ENCODE data around the gene SF3B2. TPM values are rescaled to one million over a fixed set of nuclear protein-coding genes. Genes with fewer than 3 reads are reported as not detected.

Gene SF3B2
- total RNA-seq, 2 experiments from 2014 or later = 185 to 260 TPM

GRCh38 chr11:66003291-66003690 is 48.9 kb upstream of the SF3B2 start:
- POLR2A ChIA-PET = no interaction called here
- Histone ChIP-seq H3K9me3 (ENCODE audit: low read length) (no peaks in the 10 kb centered on the region), H3K4me3 (ENCODE audit: low read depth, low read length, poor library complexity, severe bottlenecking) (peak overlapping the region; percentile 89), H3K4me1 (ENCODE audit: insufficient read depth, low read length, poor library complexity, severe bottlenecking) (peaks cover 33% of the 10 kb centered on the region), H3K79me2 (ENCODE audit: insufficient read depth, low read depth, low read length) (peaks cover 52% of the 10 kb centered on the region), H4K20me1 (ENCODE audit: insufficient read depth, low read length) (no peaks in the 10 kb centered on the region), H3K36me3 (ENCODE audit: insufficient read depth, low read length) (peaks cover 55% of the 10 kb centered on the region), H3K27ac (ENCODE audit: low read depth, low read length, poor library complexity, severe bottlenecking) (peak overlapping the region; percentile 93), H3K4me2 (ENCODE audit: low read length) (peak overlapping the region; percentile 81), H3K9me2 (ENCODE audit: insufficient read depth, low read length) (no peaks in the 10 kb centered on the region), H2AFZ (ENCODE audit: low read length) (no peak overlapping the region)
- BruUV-seq (replicated peaks) = no TSS peak
- no peak for DNase-seq (ENCODE audit: low spot score)
- TF ChIP-seq EZH2phosphoT487 (IDR thresholded peaks at IDR 0.05; ENCODE audit: borderline replicate concordance, low read depth, low read length) (no peak), CTCF (conservative IDR thresholded peaks at IDR 0.05; ENCODE audit: low read length) (no peak)
- intact Hi-C loops (cut with micrococcal nuclease; ENCODE audit: unreplicated experiment) = loop anchor here (5.0 kb wide), 5 partner anchors 49 to 291 kb away; partner anchors contain the start of genes CCDC85B, KAT5, RAB1B and SF3B2
- CTCF ChIA-PET (ENCODE audit: unreplicated experiment) = no interaction called here

GRCh38 chr11:66004186-66004585 is 48.0 kb upstream of the SF3B2 start:
- Histone ChIP-seq H3K79me2 (ENCODE audit: insufficient read depth, low read depth, low read length) (peaks cover 47% of the 10 kb centered on the region), H2AFZ (ENCODE audit: low read length) (no peak overlapping the region), H3K9me2 (ENCODE audit: insufficient read depth, low read length) (no peaks in the 10 kb centered on the region), H3K4me3 (ENCODE audit: low read depth, low read length, poor library complexity, severe bottlenecking) (peak overlapping the region; percentile 29), H3K4me2 (ENCODE audit: low read length) (peak overlapping the region; percentile 70), H3K9me3 (ENCODE audit: low read length) (no peaks in the 10 kb centered on the region), H3K4me1 (ENCODE audit: insufficient read depth, low read length, poor library complexity, severe bottlenecking) (peaks cover 33% of the 10 kb centered on the region), H3K27ac (ENCODE audit: low read depth, low read length, poor library complexity, severe bottlenecking) (peak overlapping the region; percentile 50), H4K20me1 (ENCODE audit: insufficient read depth, low read length) (no peaks in the 10 kb centered on the region), H3K36me3 (ENCODE audit: insufficient read depth, low read length) (peaks cover 46% of the 10 kb centered on the region)
- CTCF ChIA-PET (ENCODE audit: unreplicated experiment) = no interaction called here
- BruUV-seq (replicated peaks) = no TSS peak
- intact Hi-C loops (cut with micrococcal nuclease; ENCODE audit: unreplicated experiment) = loop anchor here (5.0 kb wide), 5 partner anchors 48 to 292 kb away; partner anchors contain the start of genes CCDC85B, KAT5, RAB1B and SF3B2
- DNase-seq (ENCODE audit: low spot score) = peak; percentile 61
- no peak for TF ChIP-seq CTCF (conservative IDR thresholded peaks at IDR 0.05; ENCODE audit: low read length)
- POLR2A ChIA-PET = no interaction called here

- no TSS peak for BruUV-seq (replicated peaks)
- TF ChIP-seq EZH2phosphoT487 (IDR thresholded peaks at IDR 0.05; ENCODE audit: borderline replicate concordance, low read depth, low read length) (no peak), CTCF (conservative IDR thresholded peaks at IDR 0.05; ENCODE audit: low read length) (no peak)
- H3K4me2 ChIP-seq (ENCODE audit: low read length) = no peak overlapping the region
- H3K9me2 ChIP-seq (ENCODE audit: insufficient read depth, low read length) = no peaks in the 10 kb centered on the region
- no peaks in the 10 kb centered on the region for H4K20me1 ChIP-seq (ENCODE audit: insufficient read depth, low read length)
- H3K79me2 ChIP-seq (ENCODE audit: insufficient read depth, low read depth, low read length) = peaks cover 27% of the 10 kb centered on the region
- no peak overlapping the region for H2AFZ ChIP-seq (ENCODE audit: low read length)
- no peaks in the 10 kb centered on the region for H3K9me3 ChIP-seq (ENCODE audit: low read length)
- CTCF ChIA-PET (ENCODE audit: unreplicated experiment) = no interaction called here
- peaks cover 33% of the 10 kb centered on the region for H3K36me3 ChIP-seq (ENCODE audit: insufficient read depth, low read length)
- H3K4me1 ChIP-seq (ENCODE audit: insufficient read depth, low read length, poor library complexity, severe bottlenecking) = peaks cover 23% of the 10 kb centered on the region
- POLR2A ChIA-PET = no interaction called here
- no peak overlapping the region for H3K27ac ChIP-seq (ENCODE audit: low read depth, low read length, poor library complexity, severe bottlenecking)
- intact Hi-C loops (cut with micrococcal nuclease; ENCODE audit: unreplicated experiment) = no loop called here
- no peak overlapping the region for H3K4me3 ChIP-seq (ENCODE audit: low read depth, low read length, poor library complexity, severe bottlenecking)
- DNase-seq (ENCODE audit: low spot score) = no peak
Measured at GRCh38 chr11:66006134-66006890, 45.9 kb upstream of the SF3B2 start.

Data from OCI-LY7 (cell line).